GM21717 (cell line): Measurements from ENCODE around the gene ENGASE.

Source experiments
- ATAC-seq: cut with Tn5 transposase; IDR thresholded peaks from one replicate; pipeline ENCODE4 v1.9.1; 2021; ENCODE audit warnings: mild to moderate bottlenecking, moderate library complexity; ENCODE audit not compliant: unreplicated experiment

ENGASE gene

DNA sequence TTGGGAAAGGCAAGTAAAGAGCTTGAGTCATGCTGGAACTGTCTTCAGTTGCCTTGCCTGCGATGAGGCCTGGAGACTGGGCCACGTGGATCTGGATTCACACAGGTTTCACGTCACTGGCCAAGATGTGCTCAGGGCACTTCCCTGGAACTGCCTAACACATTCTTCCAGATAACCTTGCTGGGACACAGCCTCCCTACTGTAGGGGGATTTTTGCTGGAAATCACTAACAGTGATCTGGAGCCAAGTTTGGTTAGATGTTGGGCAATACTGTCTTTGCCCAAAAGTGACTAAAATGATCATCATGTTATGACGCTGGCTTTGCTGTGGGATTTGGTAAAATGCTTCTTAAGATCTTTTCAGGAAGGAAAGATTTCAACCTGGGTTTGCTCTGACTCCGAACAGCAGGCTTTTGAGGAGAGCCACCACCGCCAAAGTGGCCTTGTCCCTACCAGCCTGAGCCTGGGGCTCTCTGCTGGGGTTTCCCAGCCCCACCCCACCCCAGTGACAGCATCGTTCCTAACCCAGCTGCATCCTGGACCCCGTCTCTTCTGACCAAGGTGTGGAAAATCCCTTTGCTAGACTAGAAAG lies 36.0 kb upstream of the ENGASE start:
- no peak for ATAC-seq

DNA sequence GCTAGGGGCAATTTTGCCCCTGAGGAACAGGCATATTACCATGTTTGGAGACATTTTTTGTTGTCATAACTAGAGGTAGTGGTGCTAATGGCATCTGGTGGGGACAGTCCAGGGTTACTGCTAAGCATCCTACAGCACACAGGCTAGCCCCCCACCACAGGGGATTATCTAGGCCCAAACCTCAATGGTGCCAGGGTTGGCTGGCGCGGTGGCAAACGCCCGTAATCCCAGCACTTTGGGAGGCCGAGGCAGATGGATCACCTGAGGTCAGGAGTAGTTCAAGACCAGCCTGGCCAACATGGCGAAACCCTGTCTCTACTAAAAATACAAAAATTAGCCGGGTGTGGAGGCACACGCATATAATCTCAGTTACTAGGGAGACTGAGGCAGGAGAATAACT lies 35.5 kb upstream of the ENGASE start:
- ATAC-seq = no peak

DNA sequence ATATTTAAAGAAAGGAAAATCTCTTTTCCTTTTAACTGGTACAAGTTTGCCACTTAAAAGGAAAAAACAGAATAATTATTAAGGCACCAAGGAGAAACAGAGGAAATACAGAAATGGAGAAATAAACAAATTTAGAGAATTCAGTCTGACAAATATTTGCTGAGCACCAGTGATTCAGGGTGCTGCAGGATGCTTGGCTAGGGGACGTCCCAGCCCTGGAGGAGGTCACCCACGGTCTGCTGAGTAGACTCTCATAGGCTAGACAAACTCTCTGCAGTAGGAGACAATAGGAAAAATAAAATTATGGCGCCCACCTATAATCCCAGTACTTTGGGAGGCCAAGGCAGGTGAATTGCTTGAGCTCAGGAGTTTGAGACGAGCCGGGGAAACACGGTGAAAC lies 34.7 kb upstream of the ENGASE start:
- no peak for ATAC-seq

DNA sequence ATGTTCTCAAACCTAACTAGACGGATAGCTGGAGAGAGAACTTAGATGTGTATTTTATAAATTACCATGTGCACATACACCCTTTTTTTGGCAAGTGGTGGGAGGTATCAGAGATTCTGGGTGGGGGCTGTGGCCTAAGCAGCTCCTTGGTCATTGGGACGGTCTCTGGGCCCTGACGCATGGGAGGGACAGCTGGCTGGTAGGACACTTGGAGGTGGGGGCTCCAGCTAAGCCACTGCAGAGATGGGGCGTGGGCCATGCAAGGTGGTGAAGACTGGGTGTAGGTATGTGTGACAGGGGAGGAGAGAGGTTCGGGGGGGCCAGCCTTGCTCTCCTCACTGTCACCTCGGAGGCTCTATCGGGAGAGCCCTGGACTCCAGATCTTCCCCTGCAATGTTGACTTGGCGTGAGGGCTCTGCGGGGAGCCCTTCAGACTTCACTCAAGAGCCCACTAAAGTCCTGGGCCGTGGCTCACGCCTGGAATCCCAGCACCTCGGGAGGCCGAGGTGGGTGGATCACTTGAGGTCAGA lies 33.5 kb upstream of the ENGASE start:
- no peak for ATAC-seq

DNA sequence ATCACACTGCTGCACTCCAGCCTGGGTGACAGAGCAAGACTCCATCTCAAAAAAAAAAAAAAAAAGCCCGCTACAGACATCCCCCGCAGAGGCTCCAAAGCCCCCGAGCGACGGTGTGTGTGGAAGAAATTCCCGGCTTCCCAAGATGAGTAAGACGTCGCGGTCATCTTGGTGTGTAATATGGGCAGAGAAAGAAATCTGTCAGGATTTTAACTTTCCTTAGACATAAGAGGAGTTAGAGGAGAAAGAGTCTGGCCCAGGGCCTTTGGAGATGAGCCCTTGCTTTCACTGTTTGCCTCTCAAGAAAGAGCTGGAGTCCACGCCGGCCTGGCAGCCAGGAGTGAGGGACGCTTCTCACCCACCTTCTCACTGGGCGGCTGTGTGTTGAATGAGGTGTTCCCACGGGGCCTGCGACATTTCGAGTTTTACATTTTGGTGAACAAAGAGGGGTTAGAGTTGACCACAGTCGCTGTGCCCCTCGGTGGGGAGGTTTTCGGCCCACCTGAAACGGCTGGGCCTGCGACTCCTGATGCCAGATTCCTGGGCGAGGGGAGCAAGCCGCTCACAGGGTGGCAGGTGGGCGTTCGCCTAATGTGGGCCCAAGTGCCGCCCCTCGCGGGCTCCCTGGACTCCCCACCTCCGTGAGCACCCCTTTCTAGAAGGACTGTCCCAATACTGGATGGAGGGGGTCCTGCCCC lies 32.8 kb upstream of the ENGASE start:
- no peak for ATAC-seq

DNA sequence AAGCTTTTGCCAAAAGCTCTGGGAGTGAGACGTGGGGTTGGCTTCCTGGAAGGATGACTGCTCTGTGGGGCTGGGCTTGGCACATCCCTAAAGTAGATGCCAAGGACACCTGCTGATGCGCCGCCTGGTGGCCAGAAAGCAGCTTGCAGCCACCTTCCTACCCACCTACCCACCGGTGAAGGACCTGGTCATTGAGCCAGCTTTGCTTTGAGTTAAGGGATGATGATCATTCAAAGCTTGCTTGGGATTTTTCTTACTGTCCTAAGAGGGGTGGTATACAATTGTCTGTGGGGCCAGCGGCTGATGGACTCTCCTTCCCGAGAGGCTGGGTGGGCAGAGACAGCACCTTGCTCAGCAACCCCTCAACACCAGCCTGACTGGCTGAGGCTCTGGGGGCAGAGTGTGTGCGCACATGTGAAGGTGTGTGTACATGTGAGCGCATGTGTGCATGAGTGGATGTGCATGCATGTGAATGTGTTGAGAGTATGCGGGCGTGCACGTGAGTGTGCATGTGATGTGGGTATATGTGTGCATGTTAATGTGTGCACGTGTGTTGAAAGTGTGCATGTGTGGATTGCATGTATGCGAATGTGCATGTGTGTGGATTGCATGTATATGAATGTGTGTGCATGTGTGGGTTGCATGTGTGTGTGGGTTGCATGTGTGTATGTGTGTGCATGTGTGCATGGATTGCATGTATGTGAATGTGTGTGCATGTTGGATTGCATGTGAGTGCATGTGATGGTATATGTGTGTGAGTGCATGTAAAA lies 32.0 kb upstream of the ENGASE start:
- no peak for ATAC-seq

DNA sequence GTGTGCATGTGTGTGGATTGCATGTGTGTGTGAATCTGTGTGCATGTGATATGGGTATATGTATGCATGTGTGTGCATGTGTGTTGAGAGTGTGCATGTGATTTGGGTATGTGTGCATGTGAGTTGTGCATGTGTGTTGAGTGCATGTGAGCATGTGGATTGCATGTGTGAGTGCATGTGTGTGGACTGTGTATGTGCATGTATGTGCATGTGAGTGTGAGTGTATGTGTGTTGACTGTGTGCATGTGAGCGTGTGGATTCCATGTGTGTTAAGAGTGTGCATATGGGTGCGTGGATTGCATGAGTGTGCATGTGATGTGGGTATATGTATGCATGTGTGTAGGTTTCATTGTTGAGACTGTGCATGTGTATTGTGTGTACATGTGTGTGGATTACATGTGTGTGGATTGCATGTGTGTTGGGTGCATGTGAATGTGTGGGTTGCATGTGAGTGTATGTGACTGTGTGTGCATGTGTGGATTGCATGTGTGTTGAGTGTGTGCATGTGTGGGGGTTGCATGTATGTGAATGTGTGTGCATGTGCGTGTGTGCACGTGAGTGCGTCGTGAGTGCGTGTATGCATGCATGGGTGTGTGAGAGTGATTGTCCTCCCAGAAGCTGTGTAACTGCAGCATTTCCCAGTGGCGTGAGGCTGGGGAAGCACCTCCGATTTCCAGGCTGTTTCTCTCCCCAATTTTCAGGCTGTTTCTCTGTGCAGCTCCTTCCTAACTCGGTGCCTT lies 31.3 kb upstream of the ENGASE start:
- ATAC-seq = no peak

DNA sequence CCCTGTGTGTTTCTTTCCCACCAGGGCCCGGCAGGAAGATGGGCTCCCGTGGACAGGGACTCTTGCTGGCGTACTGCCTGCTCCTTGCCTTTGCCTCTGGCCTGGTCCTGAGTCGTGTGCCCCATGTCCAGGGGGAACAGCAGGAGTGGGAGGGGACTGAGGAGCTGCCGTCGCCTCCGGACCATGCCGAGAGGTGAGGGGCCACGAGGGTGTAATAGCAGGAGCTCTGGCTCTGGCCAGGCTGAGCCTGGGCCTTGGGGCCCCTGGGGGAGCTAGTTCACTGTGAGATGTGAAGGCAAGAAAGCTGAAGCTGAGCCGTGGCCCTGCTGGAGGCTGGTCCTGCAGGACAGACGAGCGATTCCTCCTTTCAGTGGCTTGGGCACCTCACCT lies 30.7 kb upstream of the ENGASE start:
- ATAC-seq = no peak

DNA sequence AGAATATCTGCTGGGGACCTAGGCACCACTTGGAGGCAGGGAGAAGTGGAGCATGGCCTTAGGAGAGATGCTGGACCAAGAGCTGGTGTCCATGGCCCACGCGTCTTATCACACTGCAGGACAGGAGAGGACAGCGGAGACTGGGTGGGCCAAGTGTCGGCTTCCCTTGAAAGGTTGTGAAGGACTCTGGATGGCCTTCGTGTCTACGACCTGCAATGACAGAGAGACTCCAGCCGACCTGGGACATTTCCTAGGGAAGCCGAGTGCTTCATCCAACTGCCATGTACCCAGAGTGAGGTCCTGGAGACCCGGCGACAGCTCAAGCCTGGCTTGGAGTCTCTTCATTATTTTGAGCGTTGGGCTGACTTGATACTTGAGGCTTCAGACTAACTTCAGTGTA lies 30.2 kb upstream of the ENGASE start:
- no peak for ATAC-seq

DNA sequence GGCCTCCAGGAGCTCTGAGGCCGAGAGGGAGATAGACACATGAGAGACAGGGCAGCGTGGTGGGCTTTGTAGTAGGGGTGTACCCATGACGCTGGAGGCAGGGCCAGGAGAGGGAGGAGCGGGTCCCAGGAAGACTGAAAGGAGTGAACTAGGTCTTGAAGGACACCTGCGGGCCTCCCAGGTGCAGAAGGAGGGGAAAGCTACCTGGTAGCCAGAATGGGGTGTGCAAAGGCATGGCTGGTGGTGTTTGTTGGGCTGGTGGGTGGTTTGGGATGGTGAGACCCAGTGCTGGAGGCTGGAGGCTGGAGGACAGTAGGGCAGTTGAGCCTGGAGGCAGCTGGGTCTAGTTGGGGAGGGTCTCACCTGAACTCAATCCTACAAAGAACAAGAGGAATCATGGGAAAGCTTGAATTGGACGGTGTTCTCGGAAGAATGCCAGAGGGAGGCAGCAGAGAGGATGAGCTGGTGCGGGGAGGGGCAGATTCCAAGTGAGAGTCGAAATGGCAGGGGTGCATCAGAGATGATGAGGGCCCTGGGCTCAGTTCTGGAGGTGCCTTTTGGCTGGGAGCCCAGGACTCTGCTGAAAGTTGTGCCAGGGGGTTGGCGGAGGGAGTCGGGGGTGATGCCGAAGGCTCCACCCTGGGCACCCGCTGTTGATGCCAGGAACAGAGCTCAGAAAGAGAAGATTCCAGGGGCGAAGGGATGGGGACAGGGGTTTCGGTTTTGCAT lies 29.5 kb upstream of the ENGASE start:
- no peak for ATAC-seq

DNA sequence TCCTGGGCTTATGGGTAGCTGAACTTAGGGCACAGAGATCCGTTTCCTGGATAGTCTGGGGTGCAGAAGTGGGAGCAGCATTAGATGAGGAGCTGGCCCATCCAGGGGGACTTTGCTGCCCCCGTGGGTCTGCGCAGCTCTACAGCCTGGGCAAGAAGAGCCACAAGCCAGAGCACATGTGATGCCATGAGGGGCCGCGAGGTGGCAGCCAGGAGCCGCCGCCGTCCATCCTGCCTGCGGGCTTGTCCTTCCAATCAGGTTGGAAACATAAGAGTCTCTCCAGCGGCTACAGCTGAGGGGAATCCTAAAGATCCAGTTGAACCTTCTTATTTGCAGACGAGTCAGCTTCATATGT lies 28.8 kb upstream of the ENGASE start:
- ATAC-seq = no peak

DNA sequence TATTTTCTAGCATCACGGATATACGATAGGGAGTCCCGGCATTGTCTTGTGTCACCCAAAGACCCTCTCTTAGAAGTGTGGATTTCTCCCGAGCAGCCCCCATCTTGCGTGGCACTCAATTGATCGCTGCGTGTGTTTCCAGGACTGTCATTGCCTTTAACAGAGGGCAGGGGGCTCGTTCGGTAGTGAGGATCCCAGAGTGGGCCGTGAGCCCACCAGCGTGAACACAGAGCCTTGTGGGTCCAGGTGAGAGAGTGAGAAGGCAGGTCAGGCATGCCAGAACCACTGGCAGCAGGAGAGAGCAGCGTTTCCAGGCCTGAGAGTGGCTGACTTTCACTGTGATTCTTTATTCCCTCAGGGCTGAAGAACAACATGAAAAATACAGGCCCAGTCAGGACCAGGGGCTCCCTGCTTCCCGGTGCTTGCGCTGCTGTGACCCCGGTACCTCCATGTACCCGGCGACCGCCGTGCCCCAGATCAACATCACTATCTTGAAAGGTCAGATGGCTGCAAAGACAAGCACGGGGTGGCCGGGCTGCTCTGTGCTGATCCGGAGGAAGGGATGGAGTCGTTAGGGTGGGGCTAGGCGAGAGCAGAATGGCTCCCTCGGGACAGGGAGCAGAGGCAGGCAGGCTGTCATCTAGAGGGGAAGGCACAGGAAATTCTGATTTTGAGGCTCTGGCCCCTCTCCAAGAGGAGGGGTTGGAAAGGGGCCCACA lies 28.3 kb upstream of the ENGASE start:
- no peak for ATAC-seq

DNA sequence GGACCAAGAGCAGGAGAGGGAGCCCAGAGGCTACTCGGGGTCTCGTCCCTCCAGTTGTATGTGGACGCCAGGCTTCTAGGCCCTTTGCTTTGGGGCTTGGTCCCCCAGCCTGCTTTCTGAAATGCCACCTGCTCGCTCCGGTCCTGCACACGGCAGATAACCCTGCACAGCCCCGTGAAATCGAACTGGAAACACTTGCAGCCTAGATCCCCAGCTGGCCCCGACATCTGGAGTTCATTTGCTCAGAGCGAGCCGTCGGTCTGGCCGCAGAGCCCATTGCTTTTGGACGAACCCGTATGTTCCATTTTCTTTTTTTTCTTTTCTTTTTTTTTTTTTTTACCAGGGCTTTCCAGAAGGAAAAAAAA lies 27.7 kb upstream of the ENGASE start:
- no peak for ATAC-seq

DNA sequence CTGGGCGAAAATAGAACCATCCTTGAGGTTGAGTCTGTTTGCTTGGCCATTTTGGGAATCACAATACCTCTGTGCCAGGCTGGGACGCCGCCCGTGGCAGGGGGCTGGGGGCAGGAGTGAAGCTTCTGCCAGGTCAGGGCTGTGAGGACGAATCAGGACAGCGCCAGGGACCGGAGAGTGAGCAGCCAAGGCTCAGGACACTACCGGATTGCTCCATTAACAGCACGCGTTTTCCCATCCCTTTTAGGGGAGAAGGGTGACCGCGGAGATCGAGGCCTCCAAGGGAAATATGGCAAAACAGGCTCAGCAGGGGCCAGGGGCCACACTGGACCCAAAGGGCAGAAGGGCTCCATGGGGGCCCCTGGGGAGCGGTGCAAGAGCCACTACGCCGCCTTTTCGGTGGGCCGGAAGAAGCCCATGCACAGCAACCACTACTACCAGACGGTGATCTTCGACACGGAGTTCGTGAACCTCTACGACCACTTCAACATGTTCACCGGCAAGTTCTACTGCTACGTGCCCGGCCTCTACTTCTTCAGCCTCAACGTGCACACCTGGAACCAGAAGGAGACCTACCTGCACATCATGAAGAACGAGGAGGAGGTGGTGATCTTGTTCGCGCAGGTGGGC lies 27.2 kb upstream of the ENGASE start:
- ATAC-seq = no peak

DNA sequence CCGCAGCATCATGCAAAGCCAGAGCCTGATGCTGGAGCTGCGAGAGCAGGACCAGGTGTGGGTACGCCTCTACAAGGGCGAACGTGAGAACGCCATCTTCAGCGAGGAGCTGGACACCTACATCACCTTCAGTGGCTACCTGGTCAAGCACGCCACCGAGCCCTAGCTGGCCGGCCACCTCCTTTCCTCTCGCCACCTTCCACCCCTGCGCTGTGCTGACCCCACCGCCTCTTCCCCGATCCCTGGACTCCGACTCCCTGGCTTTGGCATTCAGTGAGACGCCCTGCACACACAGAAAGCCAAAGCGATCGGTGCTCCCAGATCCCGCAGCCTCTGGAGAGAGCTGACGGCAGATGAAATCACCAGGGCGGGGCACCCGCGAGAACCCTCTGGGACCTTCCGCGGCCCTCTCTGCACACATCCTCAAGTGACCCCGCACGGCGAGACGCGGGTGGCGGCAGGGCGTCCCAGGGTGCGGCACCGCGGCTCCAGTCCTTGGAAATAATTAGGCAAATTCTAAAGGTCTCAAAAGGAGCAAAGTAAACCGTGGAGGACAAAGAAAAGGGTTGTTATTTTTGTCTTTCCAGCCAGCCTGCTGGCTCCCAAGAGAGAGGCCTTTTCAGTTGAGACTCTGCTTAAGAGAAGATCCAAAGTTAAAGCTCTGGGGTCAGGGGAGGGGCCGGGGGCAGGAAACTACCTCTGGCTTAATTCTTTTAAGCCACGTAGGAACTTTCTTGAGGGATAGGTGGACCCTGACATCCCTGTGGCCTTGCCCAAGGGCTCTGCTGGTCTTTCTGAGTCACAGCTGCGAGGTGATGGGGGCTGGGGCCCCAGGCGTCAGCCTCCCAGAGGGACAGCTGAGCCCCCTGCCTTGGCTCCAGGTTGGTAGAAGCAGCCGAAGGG lies 26.4 kb upstream of the ENGASE start:
- no peak for ATAC-seq

DNA sequence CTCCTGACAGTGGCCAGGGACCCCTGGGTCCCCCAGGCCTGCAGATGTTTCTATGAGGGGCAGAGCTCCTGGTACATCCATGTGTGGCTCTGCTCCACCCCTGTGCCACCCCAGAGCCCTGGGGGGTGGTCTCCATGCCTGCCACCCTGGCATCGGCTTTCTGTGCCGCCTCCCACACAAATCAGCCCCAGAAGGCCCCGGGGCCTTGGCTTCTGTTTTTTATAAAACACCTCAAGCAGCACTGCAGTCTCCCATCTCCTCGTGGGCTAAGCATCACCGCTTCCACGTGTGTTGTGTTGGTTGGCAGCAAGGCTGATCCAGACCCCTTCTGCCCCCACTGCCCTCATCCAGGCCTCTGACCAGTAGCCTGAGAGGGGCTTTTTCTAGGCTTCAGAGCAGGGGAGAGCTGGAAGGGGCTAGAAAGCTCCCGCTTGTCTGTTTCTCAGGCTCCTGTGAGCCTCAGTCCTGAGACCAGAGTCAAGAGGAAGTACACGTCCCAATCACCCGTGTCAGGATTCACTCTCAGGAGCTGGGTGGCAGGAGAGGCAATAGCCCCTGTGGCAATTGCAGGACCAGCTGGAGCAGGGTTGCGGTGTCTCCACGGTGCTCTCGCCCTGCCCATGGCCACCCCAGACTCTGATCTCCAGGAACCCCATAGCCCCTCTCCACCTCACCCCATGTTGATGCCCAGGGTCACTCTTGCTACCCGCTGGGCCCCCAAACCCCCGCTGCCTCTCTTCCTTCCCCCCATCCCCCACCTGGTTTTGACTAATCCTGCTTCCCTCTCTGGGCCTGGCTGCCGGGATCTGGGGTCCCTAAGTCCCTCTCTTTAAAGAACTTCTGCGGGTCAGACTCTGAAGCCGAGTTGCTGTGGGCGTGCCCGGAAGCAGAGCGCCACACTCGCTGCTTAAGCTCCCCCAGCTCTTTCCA lies 25.5 kb upstream of the ENGASE start:
- ATAC-seq = no peak

DNA sequence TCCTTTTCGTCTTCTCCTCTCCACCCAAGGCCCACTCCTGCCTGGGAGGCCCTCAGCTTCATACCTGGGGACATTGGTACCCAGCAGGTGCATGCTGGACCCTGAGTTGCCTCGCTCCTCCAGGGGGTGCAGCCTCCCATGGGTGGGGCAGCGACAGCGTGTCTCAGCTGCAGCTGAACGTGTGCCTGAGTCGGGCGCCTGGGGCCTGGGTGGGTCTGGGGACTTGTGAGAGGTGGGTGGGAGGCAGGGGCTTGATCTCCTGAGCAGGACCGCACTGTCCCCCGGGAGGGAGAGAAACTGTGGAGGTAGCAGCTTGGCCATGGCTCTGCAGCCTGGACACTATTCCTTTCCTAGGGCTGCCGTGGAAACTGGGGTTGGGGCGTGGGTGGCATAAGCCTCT lies 24.8 kb upstream of the ENGASE start:
- no peak for ATAC-seq

DNA sequence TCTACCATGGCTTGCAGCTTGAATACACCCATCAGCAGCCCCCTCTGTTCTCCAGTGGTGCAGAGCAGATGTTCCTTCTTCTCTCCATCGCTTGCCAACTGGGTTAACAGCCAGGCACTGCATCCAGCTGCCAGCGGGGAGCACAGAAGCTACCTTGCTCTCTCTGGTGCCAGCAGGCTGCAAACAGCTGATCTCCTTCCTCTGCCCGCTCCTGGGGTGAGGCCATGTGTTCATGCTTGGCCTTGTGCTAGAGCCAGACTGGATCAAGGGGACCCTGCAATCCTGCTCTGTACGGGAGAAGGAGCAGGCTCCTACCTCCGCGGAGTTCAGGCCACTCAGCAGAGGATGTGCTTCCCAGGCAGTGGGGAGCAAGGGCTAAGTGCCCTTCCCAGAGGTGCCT lies 24.1 kb upstream of the ENGASE start:
- ATAC-seq = no peak
